ENCODE results near the gene TXNIP. TPM values are rescaled to one million over a fixed set of nuclear protein-coding genes. Genes with fewer than 3 reads are reported as not detected.
A peak's percentile ranks its signal among the peaks of the same experiment; 100 is the strongest.

The TXNIP gene
- total and polyA plus RNA-seq, 2 donors (not counting 1 experiment from before 2014, with no cell fraction given), result 542 to 1,651 TPM

DNA sequence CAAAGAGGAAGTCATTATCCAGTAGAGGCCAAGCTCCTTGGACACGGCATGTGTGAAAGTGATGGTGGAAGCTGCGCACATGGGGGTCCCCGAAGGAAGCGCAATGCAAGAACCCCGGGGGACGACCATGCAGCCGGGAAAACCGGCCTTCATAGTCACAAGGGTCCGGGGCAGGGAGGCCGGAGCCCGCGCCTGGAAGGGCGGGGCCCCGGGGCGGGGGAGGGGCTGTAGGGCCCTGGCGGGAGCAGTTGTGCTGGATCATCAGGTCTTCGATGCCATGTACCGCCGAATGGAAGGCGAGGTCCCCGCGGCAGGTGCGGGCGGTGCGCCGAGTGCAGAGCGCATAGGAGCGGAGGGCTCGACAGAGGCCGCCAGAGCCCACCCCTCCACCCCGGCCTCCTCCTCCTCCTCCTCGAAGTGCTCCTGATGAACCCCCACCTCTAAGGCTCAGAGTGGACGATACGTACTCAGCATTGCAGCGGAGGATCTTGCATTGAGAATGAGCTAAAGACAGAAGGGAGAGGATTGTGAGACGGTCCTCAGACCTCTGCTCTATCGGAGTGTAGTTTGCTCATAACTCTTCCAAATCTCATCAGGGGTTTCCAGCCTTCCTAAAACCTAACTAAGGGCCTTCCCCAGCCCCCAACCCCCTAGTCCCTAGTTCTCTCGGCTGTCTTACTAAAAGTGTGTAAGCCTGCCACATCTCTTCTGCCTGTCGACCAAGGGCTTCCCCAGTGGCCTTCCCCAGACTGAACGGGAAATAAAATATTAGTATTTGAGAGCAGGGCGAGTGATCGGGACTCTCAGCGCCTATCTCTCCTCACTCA is 23.1 kb upstream of the TXNIP start:
- no peak overlapping the region for H3K27ac ChIP-seq (ENCODE audit: low read length in 2 of 2)
- peak overlapping the region in 2 of 5 experiments; percentile 15 to 22 for H3K4me3 ChIP-seq (ENCODE audit: control extremely low read depth in 1 of 5, extremely low read depth in 1 of 5, insufficient read depth in 1 of 5, low read depth in 2 of 5, low read length in 4 of 5)
- Mint-ChIP-seq H3K9me3 (ENCODE audit: insufficient read depth) (no peaks in the 10 kb centered on the region), H3K4me1 (peaks cover 10% of the 10 kb centered on the region), H3K27ac (no peak overlapping the region), H3K4me3 (peak overlapping the region; percentile 52), H3K27me3 (peaks cover 60% of the 10 kb centered on the region)
- H3K9ac ChIP-seq (ENCODE audit: low read length), result peak overlapping the region; percentile 8
- intact Hi-C loops (cut with micrococcal nuclease), result no loop called here
- no peaks in the 10 kb centered on the region for H4K20me1 ChIP-seq (ENCODE audit: control insufficient read depth, insufficient read depth, low read length, poor library complexity, severe bottlenecking)
- POLR2A ChIA-PET, result interaction anchor here (0.5 kb wide), 1 partner anchor 43 kb away, joined by 3 read pairs; no protein-coding TSS in a partner anchor
- CTCF ChIA-PET, result interaction anchor here (0.5 to 2.2 kb wide), 6 partner anchors 9 to 173 kb away, joined by 3 to 7 read pairs (median 3); no protein-coding TSS in a partner anchor
- no peaks in the 10 kb centered on the region for H3K79me2 ChIP-seq (ENCODE audit: control insufficient read depth, insufficient read depth, low read length)
- H3K27me3 ChIP-seq (replicated peaks in 1 of 4; ENCODE audit: control extremely low read depth in 1 of 4, control insufficient read depth in 3 of 4, insufficient read depth in 4 of 4, low read length in 3 of 4), result peaks cover 0 to 46% (median 32%) of the 10 kb centered on the region in 4 experiments
- H3K4me2 ChIP-seq (replicated peaks; ENCODE audit: low read depth, low read length, poor library complexity, severe bottlenecking), result peak overlapping the region; percentile 64
- H3K36me3 ChIP-seq (replicated peaks in 1 of 2; ENCODE audit: control extremely low read depth in 1 of 2, control insufficient read depth in 1 of 2, extremely low read depth in 1 of 2, insufficient read depth in 2 of 2, low read length in 1 of 2), result no peaks in the 10 kb centered on the region
- WGBS (ENCODE audit: insufficient coverage), result 18% methylated on average over 29 of the region's 43 CpGs
- no peak for DNase-seq
- no peak for TF ChIP-seq EZH2 (IDR thresholded peaks at IDR 0.05; ENCODE audit: borderline replicate concordance, insufficient read depth, low read depth, low read length, poor library complexity, severe bottlenecking)
- TF ChIP-seq, protein P1, sequence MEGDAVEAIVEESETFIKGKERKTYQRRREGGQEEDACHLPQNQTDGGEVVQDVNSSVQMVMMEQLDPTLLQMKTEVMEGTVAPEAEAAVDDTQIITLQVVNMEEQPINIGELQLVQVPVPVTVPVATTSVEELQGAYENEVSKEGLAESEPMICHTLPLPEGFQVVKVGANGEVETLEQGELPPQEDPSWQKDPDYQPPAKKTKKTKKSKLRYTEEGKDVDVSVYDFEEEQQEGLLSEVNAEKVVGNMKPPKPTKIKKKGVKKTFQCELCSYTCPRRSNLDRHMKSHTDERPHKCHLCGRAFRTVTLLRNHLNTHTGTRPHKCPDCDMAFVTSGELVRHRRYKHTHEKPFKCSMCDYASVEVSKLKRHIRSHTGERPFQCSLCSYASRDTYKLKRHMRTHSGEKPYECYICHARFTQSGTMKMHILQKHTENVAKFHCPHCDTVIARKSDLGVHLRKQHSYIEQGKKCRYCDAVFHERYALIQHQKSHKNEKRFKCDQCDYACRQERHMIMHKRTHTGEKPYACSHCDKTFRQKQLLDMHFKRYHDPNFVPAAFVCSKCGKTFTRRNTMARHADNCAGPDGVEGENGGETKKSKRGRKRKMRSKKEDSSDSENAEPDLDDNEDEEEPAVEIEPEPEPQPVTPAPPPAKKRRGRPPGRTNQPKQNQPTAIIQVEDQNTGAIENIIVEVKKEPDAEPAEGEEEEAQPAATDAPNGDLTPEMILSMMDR (IDR thresholded peaks at IDR 0.05), result no peak
- ATAC-seq (ENCODE audit: low read depth), result no peak
- no peaks in the 10 kb centered on the region for H3K9me3 ChIP-seq (ENCODE audit: control extremely low read depth in 1 of 3, control insufficient read depth in 2 of 3, insufficient read depth in 1 of 3, low read length in 2 of 3)
- H2AFZ ChIP-seq (ENCODE audit: insufficient read depth, low read depth, low read length, poor library complexity, severe bottlenecking), result peak overlapping the region; percentile 49
- peaks cover 10 to 19% of the 10 kb centered on the region in 2 donors for H3K4me1 ChIP-seq (ENCODE audit: control insufficient read depth in 2 of 2, insufficient read depth in 2 of 2, low read length in 2 of 2)

DNA sequence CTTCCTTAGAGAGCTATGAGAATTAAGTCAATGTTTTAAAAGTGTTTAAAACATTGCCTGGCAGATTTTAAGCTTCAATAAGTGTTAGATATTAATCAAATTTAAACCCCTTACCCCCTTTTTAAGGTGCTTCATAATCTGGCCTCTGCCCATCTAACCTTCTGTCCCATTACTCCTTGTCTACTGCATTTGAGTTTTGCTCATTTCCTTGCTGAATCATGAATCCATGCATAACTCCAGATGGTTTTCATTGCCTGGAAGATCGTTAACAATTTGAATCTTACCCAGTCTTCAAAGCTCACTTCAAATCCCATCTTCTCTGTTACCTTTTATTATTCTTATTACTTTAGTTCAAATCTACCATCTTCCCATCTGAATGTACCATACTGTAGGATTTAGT is 20.5 kb upstream of the TXNIP start:
- no peak overlapping the region for H3K4me3 Mint-ChIP-seq
- Histone ChIP-seq H3K79me2 (ENCODE audit: control insufficient read depth, insufficient read depth, low read length) (no peaks in the 10 kb centered on the region), H3K4me2 (replicated peaks; ENCODE audit: low read depth, low read length, poor library complexity, severe bottlenecking) (no peak overlapping the region), H3K36me3 (replicated peaks in 1 of 2; ENCODE audit: control extremely low read depth in 1 of 2, control insufficient read depth in 1 of 2, extremely low read depth in 1 of 2, insufficient read depth in 2 of 2, low read length in 1 of 2) (no peaks in the 10 kb centered on the region), H4K20me1 (ENCODE audit: control insufficient read depth, insufficient read depth, low read length, poor library complexity, severe bottlenecking) (no peaks in the 10 kb centered on the region), H3K4me3 (ENCODE audit: control extremely low read depth in 1 of 5, extremely low read depth in 1 of 5, insufficient read depth in 1 of 5, low read depth in 2 of 5, low read length in 4 of 5) (no peak overlapping the region), H3K4me1 (ENCODE audit: control insufficient read depth in 2 of 2, insufficient read depth in 2 of 2, low read length in 2 of 2) (peaks cover 10 to 19% of the 10 kb centered on the region in 2 donors), H2AFZ (ENCODE audit: insufficient read depth, low read depth, low read length, poor library complexity, severe bottlenecking) (no peak overlapping the region), H3K27ac (ENCODE audit: low read length in 2 of 2) (no peak overlapping the region), H3K27me3 (replicated peaks in 1 of 4; ENCODE audit: control extremely low read depth in 1 of 4, control insufficient read depth in 3 of 4, insufficient read depth in 4 of 4, low read length in 3 of 4) (peaks cover 0 to 41% (median 24%) of the 10 kb centered on the region in 4 experiments), H3K9ac (ENCODE audit: low read length) (no peak overlapping the region), H3K9me3 (ENCODE audit: control extremely low read depth in 1 of 3, control insufficient read depth in 2 of 3, insufficient read depth in 1 of 3, low read length in 2 of 3) (no peaks in the 10 kb centered on the region)
- peaks cover 11% of the 10 kb centered on the region for H3K4me1 Mint-ChIP-seq
- H3K9me3 Mint-ChIP-seq (ENCODE audit: insufficient read depth), result no peaks in the 10 kb centered on the region
- TF ChIP-seq, protein P1 (IDR thresholded peaks at IDR 0.05), result no peak
- no peak for TF ChIP-seq EZH2 (IDR thresholded peaks at IDR 0.05; ENCODE audit: borderline replicate concordance, insufficient read depth, low read depth, low read length, poor library complexity, severe bottlenecking)
- H3K27me3 Mint-ChIP-seq, result peaks cover 47% of the 10 kb centered on the region
- ChIA-PET CTCF (interaction anchor here (0.9 to 13.6 kb wide), 7 partner anchors 8 to 172 kb away, joined by 3 to 361 read pairs (median 6); partner anchors contain the start of gene NUDT17), POLR2A (interaction anchor here (0.6 kb wide), 3 partner anchors 17 to 34 kb away, joined by 3 to 5 read pairs (median 4); no protein-coding TSS in a partner anchor)
- intact Hi-C loops (cut with micrococcal nuclease), result no loop called here
- ATAC-seq (ENCODE audit: low read depth) (no peak), DNase-seq (no peak)
- 60% methylated on average over 1 of the region's 1 CpG for WGBS (ENCODE audit: insufficient coverage)
- no peak overlapping the region for H3K27ac Mint-ChIP-seq

All from B cell (primary cell).